Ovary (tissue), 3 donors: ENCODE data around the gene TASP1.

ENCODE experiments used
- CTCF ChIP-seq, 3 donors: fragments of 450-650 bp in 2 of 3; fragments of 200-600 bp in 1 of 3; IDR thresholded peaks; one replicate each; pipeline versions ENCODE4 v1.5.1 to v1.8.0; 2016 to 2022; ENCODE audit warnings: antibody characterized with exemption in 3 of 3, mild to moderate bottlenecking in 1 of 3
- EP300 ChIP-seq: sonication (generic); formaldehyde crosslinking; IDR thresholded peaks from one replicate; pipeline ENCODE4 v1.6.1; 2017; ENCODE audit warnings: antibody characterized with exemption
- donor health status: DM: no; HTN: no; CAD: no.

GRCh38 chr20:13355411-13355810 lies 283.3 kb downstream of the TASP1 start:
- TF ChIP-seq CTCF (IDR thresholded peaks at IDR 0.05), result no peak
- no peak for TF ChIP-seq EP300
